Psoas muscle (tissue), 8 donors: ENCODE data around the gene CASK. TPM values are rescaled to one million over a fixed set of nuclear protein-coding genes. Genes with fewer than 3 reads are reported as not detected.

ENCODE experiments used
- ATAC-seq, 4 donors: fragments of 200-7000 bp; cut with Tn5 transposase; one replicate each; pipeline ENCODE4 v1.9.1; 2020; ENCODE audit warnings: moderate library complexity in 3 of 4, mild to moderate bottlenecking in 2 of 4
- DNase-seq, 2 donors: peaks; one replicate each; pipeline ENCODE4 v3.0.0-alpha.2; 2020
- H3K27ac ChIP-seq: fragments of 200-600 bp; one replicate; pipeline ENCODE4 v1.8.0; 2022
- H3K27me3 ChIP-seq, 3 donors: fragments of 200-600 bp in 1 of 3; one replicate each; pipeline versions ENCODE4 v1.6.1 to v1.8.0; 2013 to 2022; ENCODE audit warnings: low read length in 2 of 3, mild to moderate bottlenecking in 2 of 3, moderate library complexity in 1 of 3; ENCODE audit not compliant: insufficient read depth in 3 of 3
- H3K36me3 ChIP-seq, 2 donors: fragments of 200-600 bp in 1 of 2; one replicate each; pipeline versions ENCODE4 v1.6.1 to v1.8.0; 2013 to 2022; ENCODE audit warnings: low read depth in 1 of 2, mild to moderate bottlenecking in 1 of 2, moderate library complexity in 1 of 2; ENCODE audit not compliant: insufficient read depth in 1 of 2
- H3K4me1 ChIP-seq: fragments of 200-600 bp; one replicate; pipeline ENCODE4 v1.8.0; 2022
- H3K4me3 ChIP-seq: fragments of 200-600 bp; one replicate; pipeline ENCODE4 v1.8.0; 2022; ENCODE audit warnings: mild to moderate bottlenecking
- H3K9me3 ChIP-seq: fragments of 200-600 bp; one replicate; pipeline ENCODE4 v1.8.0; 2022
- WGBS, 3 donors: extraction: QIAGEN DNeasy Blood & Tissue Kit; methylation state at CpG; one replicate each; pipeline versions ENCODE4 v1.1.6 to v1.1.7; 2013; 5-methylcytosine and 5-hydroxymethylcytosine counted together
- intact Hi-C, 2 donors: fragments of 100-400 bp; cut with DNase I; formaldehyde crosslinking; loops; one replicate each; pipeline versions ENCODE4 v1.11.0 to v1.14.2; 2022
- long read RNA-seq, 2 donors: library from polyadenylated mRNA; unstranded; transcript quantifications; one replicate each; pipeline ENCODE4 v2.0.0, GENCODE V29; 2021
- polyA plus RNA-seq, 3 donors: library from polyadenylated mRNA; stranded (reverse); fragments of 200-250 nt; gene quantifications; one replicate each; pipeline ENCODE4 v1.2.3, GENCODE V29; 2013
- total RNA-seq, 4 donors: library from RNA; stranded (reverse); fragmentation: NEBNext Ultra II Directional in 2 of 4; extraction: Animal tissue kit (Norgen Biotek cat#: 25700) in 2 of 4; gene quantifications; one replicate each; pipeline versions ENCODE4 v1.2.1 to v1.2.4, GENCODE V29; 2021 to 2023
- TF ChIP-seq, protein P1 (sequence below): fragments of 200-600 bp; IDR thresholded peaks from one replicate; pipeline ENCODE4 v1.8.0; 2022; ENCODE audit warnings: antibody characterized with exemption
- donor health status: healthy with polysubstance abuse.
- donor health status: DM: no; HTN: no; CAD: no; lungs with moderate emphysema.
- donor health status: Bipolar disorder and iron deficiency.
- donor health status: healthy.
- donor health status: DM: yes; HTN: yes; CAD: no.
- donor health status: DM: no; HTN: no; CAD: no.
- donor health status: DM: no; HTN: no; CAD: no.
- donor health status: DM: yes; HTN: yes; CAD: no.

The CASK gene, protein sequence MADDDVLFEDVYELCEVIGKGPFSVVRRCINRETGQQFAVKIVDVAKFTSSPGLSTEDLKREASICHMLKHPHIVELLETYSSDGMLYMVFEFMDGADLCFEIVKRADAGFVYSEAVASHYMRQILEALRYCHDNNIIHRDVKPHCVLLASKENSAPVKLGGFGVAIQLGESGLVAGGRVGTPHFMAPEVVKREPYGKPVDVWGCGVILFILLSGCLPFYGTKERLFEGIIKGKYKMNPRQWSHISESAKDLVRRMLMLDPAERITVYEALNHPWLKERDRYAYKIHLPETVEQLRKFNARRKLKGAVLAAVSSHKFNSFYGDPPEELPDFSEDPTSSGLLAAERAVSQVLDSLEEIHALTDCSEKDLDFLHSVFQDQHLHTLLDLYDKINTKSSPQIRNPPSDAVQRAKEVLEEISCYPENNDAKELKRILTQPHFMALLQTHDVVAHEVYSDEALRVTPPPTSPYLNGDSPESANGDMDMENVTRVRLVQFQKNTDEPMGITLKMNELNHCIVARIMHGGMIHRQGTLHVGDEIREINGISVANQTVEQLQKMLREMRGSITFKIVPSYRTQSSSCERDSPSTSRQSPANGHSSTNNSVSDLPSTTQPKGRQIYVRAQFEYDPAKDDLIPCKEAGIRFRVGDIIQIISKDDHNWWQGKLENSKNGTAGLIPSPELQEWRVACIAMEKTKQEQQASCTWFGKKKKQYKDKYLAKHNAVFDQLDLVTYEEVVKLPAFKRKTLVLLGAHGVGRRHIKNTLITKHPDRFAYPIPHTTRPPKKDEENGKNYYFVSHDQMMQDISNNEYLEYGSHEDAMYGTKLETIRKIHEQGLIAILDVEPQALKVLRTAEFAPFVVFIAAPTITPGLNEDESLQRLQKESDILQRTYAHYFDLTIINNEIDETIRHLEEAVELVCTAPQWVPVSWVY
- total RNA-seq (10 to 100 TPM in 3 of 4 donors, 1 to 10 TPM in 1; 9.7 to 19.4 (median 12.9) TPM), polyA plus RNA-seq (1 to 10 TPM; 2.8 to 9.6 (median 3.2) TPM)
- long read RNA-seq, donor 1, full-length matches to known transcripts = 2 of 7 reads
- long read RNA-seq, donor 1, partial matches to known transcripts = 2 of 7 reads
- long read RNA-seq, donor 1, other reads (novel, unspliced or antisense) = 3 of 7 reads
- long read RNA-seq, donor 2, full-length matches to known transcripts = 3 of 10 reads
- long read RNA-seq, donor 2, partial matches to known transcripts = 6 of 10 reads
- long read RNA-seq, donor 2, other reads (novel, unspliced or antisense) = 1 of 10 reads

DNA sequence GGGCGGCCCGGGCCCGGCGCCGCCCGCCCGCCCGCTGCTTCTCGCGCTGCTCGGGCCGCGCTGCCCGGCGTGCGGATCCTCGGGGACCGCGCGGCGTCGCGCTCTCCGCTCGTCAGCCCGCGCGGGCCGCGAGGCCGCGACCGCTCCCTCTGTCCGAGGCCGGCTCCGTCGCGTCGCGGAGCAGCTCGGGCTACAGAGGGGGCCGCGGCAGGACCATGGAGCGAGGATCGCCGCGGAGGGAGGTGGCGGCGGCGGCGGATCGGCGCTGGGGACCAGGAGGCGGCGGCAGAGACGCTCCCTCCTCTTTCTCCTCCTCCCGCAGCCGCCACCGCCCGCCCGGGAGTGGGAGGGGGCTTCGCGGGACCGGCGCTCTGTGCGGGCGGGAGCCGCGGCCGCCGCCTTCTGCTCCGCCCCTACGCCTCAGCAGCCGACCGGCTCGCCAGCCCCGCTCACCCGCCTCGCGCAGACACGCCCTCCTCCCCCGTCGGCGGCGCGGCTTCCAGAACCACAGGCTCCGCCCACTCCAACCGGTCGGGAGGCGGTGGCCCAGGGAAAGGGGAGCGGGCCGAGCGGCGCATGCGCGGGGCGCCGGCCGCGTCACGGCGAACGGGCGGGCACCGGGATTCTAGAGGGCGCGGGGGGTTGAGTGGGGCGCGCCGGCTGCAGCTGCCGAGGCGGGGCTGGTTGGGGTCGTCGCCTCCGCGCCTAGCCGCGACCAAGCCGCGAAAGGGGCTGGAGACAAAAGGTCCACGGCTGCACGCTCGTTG is at the start of gene CASK:
TSS of gene CASK (minus strand) at position 344 of the 767 bp plus-strand sequence. CDS start 566 bp downstream, outside the sequence.
- peak within 1 kb of the TSS; percentile 78 for H3K27ac ChIP-seq
- H3K4me3 ChIP-seq = peak within 1 kb of the TSS; percentile 73
- TF ChIP-seq, protein P1, sequence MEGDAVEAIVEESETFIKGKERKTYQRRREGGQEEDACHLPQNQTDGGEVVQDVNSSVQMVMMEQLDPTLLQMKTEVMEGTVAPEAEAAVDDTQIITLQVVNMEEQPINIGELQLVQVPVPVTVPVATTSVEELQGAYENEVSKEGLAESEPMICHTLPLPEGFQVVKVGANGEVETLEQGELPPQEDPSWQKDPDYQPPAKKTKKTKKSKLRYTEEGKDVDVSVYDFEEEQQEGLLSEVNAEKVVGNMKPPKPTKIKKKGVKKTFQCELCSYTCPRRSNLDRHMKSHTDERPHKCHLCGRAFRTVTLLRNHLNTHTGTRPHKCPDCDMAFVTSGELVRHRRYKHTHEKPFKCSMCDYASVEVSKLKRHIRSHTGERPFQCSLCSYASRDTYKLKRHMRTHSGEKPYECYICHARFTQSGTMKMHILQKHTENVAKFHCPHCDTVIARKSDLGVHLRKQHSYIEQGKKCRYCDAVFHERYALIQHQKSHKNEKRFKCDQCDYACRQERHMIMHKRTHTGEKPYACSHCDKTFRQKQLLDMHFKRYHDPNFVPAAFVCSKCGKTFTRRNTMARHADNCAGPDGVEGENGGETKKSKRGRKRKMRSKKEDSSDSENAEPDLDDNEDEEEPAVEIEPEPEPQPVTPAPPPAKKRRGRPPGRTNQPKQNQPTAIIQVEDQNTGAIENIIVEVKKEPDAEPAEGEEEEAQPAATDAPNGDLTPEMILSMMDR = no peak
- WGBS, 3 donors = 0 to 26% (median 1%) methylated on average over 15 to 96 of the region's 123 CpGs
- intact Hi-C loops = no loop called here
- H3K9me3 ChIP-seq = no peaks in the 10 kb centered on the region
- no peaks in the 10 kb centered on the region for H3K36me3 ChIP-seq
- H3K4me1 ChIP-seq = no peaks in the 10 kb centered on the region
- peaks cover 0 to 10% (median 0%) of the 10 kb centered on the region in 3 donors for H3K27me3 ChIP-seq
- peak; percentile 93 to 97 for DNase-seq
- ATAC-seq = peak; percentile 95 to 97 (median 97)

GRCh38 chrX:41971346-41971745 is 48.0 kb upstream of the CASK start:
- intact Hi-C loops = no loop called here
- Histone ChIP-seq H3K4me3 (no peak overlapping the region), H3K27ac (no peak overlapping the region), H3K36me3 (no peaks in the 10 kb centered on the region), H3K9me3 (no peaks in the 10 kb centered on the region), H3K27me3 (peaks cover 0 to 10% (median 0%) of the 10 kb centered on the region in 3 donors), H3K4me1 (no peaks in the 10 kb centered on the region)
- ATAC-seq (no peak), DNase-seq (no peak)
- TF ChIP-seq, protein P1 = no peak
- WGBS, 3 donors = 74 to 83% (median 79%) methylated on average over 3 of the region's 3 CpGs

- no peaks in the 10 kb centered on the region for H3K4me1 ChIP-seq
- no peak overlapping the region for H3K4me3 ChIP-seq
- DNase-seq (no peak), ATAC-seq (no peak)
- H3K27ac ChIP-seq = no peak overlapping the region
- TF ChIP-seq, protein P1 = no peak
- no peaks in the 10 kb centered on the region for H3K36me3 ChIP-seq
- H3K27me3 ChIP-seq = peaks cover 0 to 10% (median 0%) of the 10 kb centered on the region in 3 donors
- intact Hi-C loops = no loop called here
- peaks cover 3% of the 10 kb centered on the region for H3K9me3 ChIP-seq
These were observed 47.1 kb upstream of the CASK start for GRCh38 chrX:41970419-41970818.

GRCh38 chrX:41963348-41963747 is 40.0 kb upstream of the CASK start:
- 47 to 58% (median 48%) methylated on average over 3 of the region's 3 CpGs for WGBS, 3 donors
- Histone ChIP-seq H3K9me3 (peaks cover 3% of the 10 kb centered on the region), H3K27ac (no peak overlapping the region), H3K27me3 (peaks cover 0 to 16% (median 0%) of the 10 kb centered on the region in 3 donors), H3K4me1 (no peaks in the 10 kb centered on the region), H3K36me3 (no peaks in the 10 kb centered on the region), H3K4me3 (no peak overlapping the region)
- ATAC-seq (no peak), DNase-seq (no peak)
- intact Hi-C loops = no loop called here
- TF ChIP-seq, protein P1 = no peak
